Mucosa of descending colon (tissue), 3 donors: ENCODE measurements around the gene HOMER1. TPM values are rescaled to one million over a fixed set of nuclear protein-coding genes. Genes with fewer than 3 reads are reported as not detected.

ENCODE experiments used
- ATAC-seq: fragments of 200-7000 bp; cut with Tn5 transposase; one replicate; pipeline ENCODE4 v1.9.1; 2020; ENCODE audit warnings: mild to moderate bottlenecking, moderate library complexity
- DNase-seq, 3 donors: peaks; one replicate each; pipeline ENCODE4 v3.0.0-alpha.2; 2020
- H3K36me3 ChIP-seq: fragments of 200-600 bp; one replicate; pipeline ENCODE4 v1.8.0; 2021; ENCODE audit warnings: low read depth, mild to moderate bottlenecking
- H3K4me1 ChIP-seq: fragments of 200-600 bp; one replicate; pipeline ENCODE4 v1.8.0; 2021; ENCODE audit warnings: low read depth, mild to moderate bottlenecking
- H3K4me3 ChIP-seq: fragments of 200-600 bp; one replicate; pipeline ENCODE4 v1.8.0; 2021; ENCODE audit warnings: mild to moderate bottlenecking
- H3K9me3 ChIP-seq: fragments of 200-600 bp; one replicate; pipeline ENCODE4 v1.8.0; 2021; ENCODE audit warnings: mild to moderate bottlenecking
- intact Hi-C, 2 donors: fragments of 100-400 bp; cut with DNase I in 1 of 2; cut with micrococcal nuclease in 1 of 2; formaldehyde crosslinking; loops; one replicate each; pipeline versions ENCODE4 v1.11.0 to v1.11.1; 2022; cut with DNase I, micrococcal nuclease
- total RNA-seq, 3 donors: library from RNA; stranded (reverse); fragmentation: NEBNext Ultra II Directional in 2 of 3; extraction: Animal tissue kit (Norgen Biotek cat#: 25700) in 2 of 3; gene quantifications; one replicate each; pipeline versions ENCODE4 v1.2.1 to v1.2.4, GENCODE V29; 2021 to 2023
- TF ChIP-seq, protein P1 (sequence below): fragments of 200-600 bp; IDR thresholded peaks from one replicate; pipeline ENCODE4 v1.8.0; 2022; ENCODE audit warnings: antibody characterized with exemption, mild to moderate bottlenecking
- donor health status: DM: no; HTN: no; CAD: no; lungs with moderate emphysema.
- donor health status: DM: no; HTN: no; CAD: no.
- donor health status: DM: no; HTN: yes; CAD: no.

HOMER1 gene
- total RNA-seq, 3 donors from 2014 or later: 1.1 to 7.4 (median 2.2) TPM

DNA sequence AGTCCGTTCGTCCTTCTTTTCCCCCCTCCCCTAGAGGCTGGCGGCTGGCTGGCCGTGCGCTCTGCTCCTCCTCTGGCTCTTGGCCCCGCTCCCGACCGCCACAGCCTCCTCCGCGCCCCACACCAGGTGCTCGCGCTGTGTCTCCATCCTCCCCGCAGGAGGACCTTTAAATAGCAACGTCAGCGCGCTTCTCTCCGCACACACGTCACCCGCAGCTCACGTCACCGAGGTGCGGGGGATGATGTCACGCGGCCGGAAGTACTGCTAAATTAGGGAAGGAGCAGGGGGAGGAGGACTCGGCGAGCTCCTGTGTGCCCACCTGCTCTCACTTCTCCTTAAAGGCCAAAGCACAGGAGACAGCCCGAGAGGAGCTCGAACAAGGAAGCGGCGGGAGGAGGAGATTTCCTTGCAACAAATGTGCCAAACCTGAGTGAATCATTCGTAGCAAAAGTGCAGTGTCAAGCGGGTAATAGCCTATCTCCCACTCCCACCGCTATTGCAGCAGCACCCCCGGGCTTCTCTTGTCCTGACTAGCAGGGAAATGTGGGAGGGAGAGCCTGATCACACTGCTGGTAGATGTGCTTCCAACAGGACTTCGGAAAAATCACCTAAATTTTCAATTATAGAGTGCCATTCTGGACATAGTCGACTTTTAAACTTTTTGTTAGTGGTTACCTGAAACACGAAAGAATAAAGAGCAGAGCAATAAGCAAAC, 614 bp upstream of the HOMER1 start:
- intact Hi-C loops: no loop called here
- Histone ChIP-seq H3K4me1 (no peaks in the 10 kb centered on the region), H3K36me3 (no peaks in the 10 kb centered on the region), H3K9me3 (no peaks in the 10 kb centered on the region), H3K4me3 (peak overlapping the region; percentile 63)
- ATAC-seq (peak; percentile 95), DNase-seq (peak; percentile 92 to 94 (median 94))
- TF ChIP-seq, protein P1, sequence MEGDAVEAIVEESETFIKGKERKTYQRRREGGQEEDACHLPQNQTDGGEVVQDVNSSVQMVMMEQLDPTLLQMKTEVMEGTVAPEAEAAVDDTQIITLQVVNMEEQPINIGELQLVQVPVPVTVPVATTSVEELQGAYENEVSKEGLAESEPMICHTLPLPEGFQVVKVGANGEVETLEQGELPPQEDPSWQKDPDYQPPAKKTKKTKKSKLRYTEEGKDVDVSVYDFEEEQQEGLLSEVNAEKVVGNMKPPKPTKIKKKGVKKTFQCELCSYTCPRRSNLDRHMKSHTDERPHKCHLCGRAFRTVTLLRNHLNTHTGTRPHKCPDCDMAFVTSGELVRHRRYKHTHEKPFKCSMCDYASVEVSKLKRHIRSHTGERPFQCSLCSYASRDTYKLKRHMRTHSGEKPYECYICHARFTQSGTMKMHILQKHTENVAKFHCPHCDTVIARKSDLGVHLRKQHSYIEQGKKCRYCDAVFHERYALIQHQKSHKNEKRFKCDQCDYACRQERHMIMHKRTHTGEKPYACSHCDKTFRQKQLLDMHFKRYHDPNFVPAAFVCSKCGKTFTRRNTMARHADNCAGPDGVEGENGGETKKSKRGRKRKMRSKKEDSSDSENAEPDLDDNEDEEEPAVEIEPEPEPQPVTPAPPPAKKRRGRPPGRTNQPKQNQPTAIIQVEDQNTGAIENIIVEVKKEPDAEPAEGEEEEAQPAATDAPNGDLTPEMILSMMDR: no peak

DNA sequence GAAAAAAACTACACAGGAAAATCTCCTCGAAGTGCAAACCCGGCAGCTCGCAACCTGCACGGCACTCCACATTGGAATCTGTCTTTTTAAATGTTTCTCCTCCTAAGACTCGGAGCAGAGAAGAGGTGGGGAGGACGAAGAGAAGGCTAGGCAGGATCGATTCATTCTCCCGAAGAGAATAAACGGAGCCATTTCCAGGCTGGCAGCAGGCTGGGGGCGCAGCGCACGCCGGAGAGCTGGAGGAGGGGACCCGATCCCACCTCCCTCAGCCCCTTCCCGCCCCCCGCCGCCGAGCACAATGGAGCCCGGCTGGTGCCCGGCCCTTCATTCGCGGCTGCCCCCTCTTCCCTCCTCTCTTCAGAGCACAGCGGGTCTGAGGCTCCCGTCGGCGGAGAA, 628 bp downstream of the HOMER1 start:
- no peak for ATAC-seq
- peak in 2 of 3 donors; percentile 10 to 62 for DNase-seq
- TF ChIP-seq, protein P1: no peak
- peak overlapping the region; percentile 63 for H3K4me3 ChIP-seq
- no peaks in the 10 kb centered on the region for H3K4me1 ChIP-seq
- intact Hi-C loops: no loop called here
- no peaks in the 10 kb centered on the region for H3K9me3 ChIP-seq
- H3K36me3 ChIP-seq: no peaks in the 10 kb centered on the region

- DNase-seq: no peak
- intact Hi-C loops: no loop called here
- TF ChIP-seq, protein P1: no peak
These were observed 1.2 kb downstream of the HOMER1 start for GRCh38 chr5:79512471-79513307.

DNA sequence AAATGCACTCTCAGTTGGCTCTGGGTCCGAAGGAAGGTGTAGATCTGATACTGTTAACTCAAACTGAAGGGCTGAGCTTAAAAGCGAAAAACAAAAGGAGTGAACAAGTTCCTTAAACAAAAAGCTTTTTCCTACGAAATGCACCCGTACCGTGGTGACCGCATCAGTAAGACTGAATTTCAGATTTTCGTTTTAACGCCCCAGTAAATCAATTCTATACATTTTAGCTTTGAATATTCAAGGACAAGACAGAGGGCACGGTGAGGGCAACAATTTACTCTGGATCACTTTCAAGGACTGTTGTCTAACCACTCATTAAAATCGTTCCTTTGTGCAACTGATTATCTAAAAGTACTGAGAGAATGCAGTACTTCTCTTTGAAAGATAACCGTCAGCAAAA, 1.9 kb downstream of the HOMER1 start:
- no peaks in the 10 kb centered on the region for H3K9me3 ChIP-seq
- DNase-seq (no peak), ATAC-seq (no peak)
- no peaks in the 10 kb centered on the region for H3K36me3 ChIP-seq
- TF ChIP-seq, protein P1: no peak
- H3K4me3 ChIP-seq: no peak overlapping the region
- intact Hi-C loops: no loop called here
- no peaks in the 10 kb centered on the region for H3K4me1 ChIP-seq

More at GRCh38 chr5:79512471-79513307, 1.2 kb downstream of the HOMER1 start:
- Histone ChIP-seq H3K9me3 (no peaks in the 10 kb centered on the region), H3K4me3 (no peak overlapping the region), H3K4me1 (no peaks in the 10 kb centered on the region), H3K36me3 (no peaks in the 10 kb centered on the region)
- ATAC-seq: no peak

DNA sequence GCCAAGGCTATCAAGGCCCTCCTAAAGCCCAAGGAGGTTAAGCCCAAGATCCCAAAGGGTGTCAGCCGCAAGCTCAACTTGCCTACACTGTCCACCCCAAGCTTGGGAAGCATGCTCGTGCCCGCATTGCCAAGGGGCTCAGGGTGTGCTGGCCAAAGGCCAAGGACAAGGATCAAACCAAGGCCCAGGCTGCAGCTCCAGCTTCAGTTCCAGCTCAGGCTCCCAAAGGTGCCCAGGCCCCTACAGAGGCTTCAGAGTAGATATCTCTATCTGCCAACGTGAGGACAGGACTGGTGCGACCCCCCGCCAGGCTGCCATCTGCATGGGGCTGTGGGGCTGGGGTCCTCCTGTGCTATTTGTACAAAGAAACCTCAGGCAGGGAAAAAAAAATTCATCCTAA, 3.3 kb downstream of the HOMER1 start:
- H3K4me3 ChIP-seq: no peak overlapping the region
- DNase-seq (no peak), ATAC-seq (no peak)
- TF ChIP-seq, protein P1: no peak
- H3K36me3 ChIP-seq: no peaks in the 10 kb centered on the region
- no peaks in the 10 kb centered on the region for H3K9me3 ChIP-seq
- intact Hi-C loops: no loop called here
- no peaks in the 10 kb centered on the region for H3K4me1 ChIP-seq
